Hindlimb muscle (tissue), 1 donor: Measurements from ENCODE around the gene SPATS2. TPM values are rescaled to one million over a fixed set of nuclear protein-coding genes. Genes with fewer than 3 reads are reported as not detected.

Experiments
- DNase-seq: peaks from one replicate; pipeline ENCODE4 v3.0.0-alpha.2; 2013
- polyA plus RNA-seq: library from polyadenylated mRNA; unstranded; fragments of 120-200 nt; gene quantifications from one replicate; pipeline ENCODE4 v1.2.1, GENCODE V29; 2013; ENCODE audit not compliant: insufficient read length

SPATS2 gene
- polyA plus RNA-seq, 1 donor: 27.2 TPM

GRCh38 chr12:49541911-49542505 is 174.7 kb downstream of the SPATS2 start:
- no peak for DNase-seq

- DNase-seq: no peak
Observed at GRCh38 chr12:49542592-49543160, 175.4 kb downstream of the SPATS2 start.

DNA sequence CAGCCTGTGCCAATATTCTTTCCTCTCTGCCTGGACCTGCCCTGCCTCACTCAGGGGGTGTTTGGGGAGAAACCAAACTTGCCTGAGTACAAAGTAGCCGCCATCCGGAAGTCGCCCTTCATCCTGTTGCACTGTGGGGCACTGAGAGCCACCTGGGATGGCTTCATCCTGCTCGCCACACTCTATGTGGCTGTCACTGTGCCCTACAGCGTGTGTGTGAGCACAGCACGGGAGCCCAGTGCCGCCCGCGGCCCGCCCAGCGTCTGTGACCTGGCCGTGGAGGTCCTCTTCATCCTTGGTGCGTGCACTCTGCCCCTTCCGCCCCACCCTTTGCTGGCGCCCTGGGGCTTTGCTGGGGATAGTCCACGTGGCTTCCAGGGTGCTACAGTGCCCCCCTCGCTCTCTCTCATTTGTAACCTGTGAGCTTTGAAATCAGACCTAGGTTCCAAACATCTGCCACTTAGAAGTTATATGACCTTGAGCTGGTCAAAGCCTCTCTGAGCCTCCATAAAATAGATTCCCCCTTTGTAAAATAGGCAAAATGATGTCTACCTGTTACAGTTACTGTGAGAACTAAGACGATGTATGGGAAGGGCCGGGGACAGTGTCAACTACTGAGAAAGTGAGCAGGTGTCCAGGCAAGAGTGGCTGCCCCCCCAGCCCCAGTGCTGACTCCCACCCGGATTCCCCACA is 176.1 kb downstream of the SPATS2 start:
- DNase-seq: no peak

GRCh38 chr12:49543914-49544815 is 176.9 kb downstream of the SPATS2 start:
- no peak for DNase-seq

GRCh38 chr12:49545815-49546214 is 178.6 kb downstream of the SPATS2 start:
- DNase-seq: no peak

- no peak for DNase-seq
Observed at GRCh38 chr12:49546481-49546880, 179.2 kb downstream of the SPATS2 start.

- DNase-seq: no peak
Observed at GRCh38 chr12:49547090-49547690, 179.9 kb downstream of the SPATS2 start.

DNA sequence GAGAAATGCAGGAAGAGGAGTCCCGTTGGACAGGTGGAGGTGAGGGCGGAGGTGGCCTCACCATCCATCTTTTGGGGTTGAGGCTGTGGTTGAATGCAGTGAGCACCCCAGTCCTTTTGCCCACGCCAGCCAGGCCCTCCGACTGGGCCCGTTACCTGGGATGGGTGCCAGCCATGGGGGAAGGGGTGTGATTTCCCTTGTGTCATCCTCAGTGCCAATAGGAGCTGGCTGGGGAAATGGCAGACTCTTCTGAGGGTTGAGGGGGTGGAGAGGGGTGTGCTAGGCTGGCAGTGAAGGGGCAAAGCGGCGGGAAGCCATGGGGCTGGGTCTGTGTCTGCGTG is 181.2 kb downstream of the SPATS2 start:
- no peak for DNase-seq

DNA sequence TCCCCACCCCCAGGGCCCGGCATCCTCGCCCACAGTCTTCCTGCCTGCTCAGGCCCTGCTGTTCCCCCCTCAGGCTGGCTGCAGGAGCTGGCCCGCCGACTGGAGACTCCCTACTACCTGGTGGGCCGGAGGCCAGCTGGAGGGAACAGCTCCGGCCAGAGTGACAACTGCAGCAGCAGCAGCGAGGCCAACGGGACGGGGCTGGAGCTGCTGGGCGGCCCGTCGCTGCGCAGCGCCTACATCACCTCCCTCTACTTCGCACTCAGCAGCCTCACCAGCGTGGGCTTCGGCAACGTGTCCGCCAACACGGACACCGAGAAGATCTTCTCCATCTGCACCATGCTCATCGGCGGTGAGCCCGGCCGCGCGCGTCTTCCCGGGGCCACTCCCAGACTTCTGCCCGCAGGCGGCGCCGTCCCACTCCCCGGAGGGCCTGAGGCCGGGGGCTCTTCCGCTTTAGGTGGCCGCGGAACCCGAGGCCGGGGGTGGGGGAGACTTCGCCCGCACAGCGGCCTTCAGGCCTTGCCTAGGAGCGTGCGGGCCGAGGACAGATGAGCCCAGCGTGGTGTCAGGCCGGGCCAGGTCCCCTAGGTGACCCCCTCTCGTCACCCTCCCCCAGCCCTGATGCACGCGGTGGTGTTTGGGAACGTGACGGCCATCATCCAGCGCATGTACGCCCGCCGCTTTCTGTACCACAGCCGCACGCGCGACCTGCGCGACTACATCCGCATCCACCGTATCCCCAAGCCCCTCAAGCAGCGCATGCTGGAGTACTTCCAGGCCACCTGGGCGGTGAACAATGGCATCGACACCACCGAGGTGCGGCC is 181.8 kb downstream of the SPATS2 start:
- peak; percentile 64 for DNase-seq

DNA sequence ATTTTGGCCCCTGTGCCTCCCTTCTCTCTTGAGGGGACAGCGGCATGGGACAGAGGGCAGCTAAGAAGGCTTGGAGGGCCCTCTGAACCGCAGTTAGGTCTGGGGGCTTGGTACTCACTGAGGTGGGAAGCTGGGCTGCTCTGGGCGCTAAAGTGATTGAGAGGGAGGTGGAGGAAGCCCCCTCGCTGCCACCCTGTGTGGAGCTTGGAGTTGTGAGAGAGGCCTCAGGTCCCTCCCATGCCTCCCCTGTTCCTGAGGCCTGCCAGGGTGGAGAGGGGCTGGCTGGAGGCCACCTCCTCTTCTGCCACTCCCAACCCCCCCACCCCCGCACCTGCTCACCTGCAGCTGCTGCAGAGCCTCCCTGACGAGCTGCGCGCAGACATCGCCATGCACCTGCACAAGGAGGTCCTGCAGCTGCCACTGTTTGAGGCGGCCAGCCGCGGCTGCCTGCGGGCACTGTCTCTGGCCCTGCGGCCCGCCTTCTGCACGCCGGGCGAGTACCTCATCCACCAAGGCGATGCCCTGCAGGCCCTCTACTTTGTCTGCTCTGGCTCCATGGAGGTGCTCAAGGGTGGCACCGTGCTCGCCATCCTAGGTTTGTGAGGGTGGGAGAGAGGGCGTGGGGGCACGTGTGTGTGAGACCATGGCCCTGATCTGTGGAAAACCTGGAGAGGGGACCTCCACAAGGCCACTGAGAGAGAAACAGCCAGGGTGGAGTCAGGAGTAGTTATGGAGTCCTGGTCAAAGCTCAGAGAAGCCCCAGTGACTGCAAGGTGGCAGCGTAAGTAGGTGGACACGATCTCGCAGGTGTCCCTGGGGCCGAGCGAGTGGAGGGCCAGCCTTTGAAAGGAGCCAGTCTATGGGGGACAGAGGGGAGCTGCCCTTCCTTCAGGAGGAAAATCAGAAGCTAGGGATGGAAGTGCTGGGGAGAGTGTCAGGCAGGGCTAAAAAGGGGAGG is 182.8 kb downstream of the SPATS2 start:
- DNase-seq: no peak

GRCh38 chr12:49550693-49551252 is 183.5 kb downstream of the SPATS2 start:
- DNase-seq: no peak

DNA sequence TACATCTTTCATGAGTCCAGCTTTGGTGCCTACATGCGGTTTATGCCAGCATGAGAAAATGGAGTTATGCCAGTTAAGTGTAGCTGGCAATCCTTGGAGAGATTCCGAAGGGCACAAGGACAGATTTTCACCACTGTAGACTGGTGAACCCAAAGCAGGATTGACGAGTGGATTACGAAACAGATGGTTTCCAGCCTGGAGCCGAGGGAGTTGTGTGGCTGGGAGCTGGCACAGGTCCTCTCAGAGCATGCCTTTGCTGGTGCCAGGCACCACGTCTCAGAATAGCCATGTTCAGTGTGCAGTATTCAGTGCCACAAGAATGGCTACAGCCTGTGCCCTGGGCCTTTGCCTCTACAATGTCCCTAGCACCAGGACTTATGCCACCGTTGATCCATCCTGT is 184.8 kb downstream of the SPATS2 start:
- no peak for DNase-seq

GRCh38 chr12:49552425-49552824 is 185.2 kb downstream of the SPATS2 start:
- no peak for DNase-seq

GRCh38 chr12:49552899-49553298 is 185.6 kb downstream of the SPATS2 start:
- no peak for DNase-seq

DNA sequence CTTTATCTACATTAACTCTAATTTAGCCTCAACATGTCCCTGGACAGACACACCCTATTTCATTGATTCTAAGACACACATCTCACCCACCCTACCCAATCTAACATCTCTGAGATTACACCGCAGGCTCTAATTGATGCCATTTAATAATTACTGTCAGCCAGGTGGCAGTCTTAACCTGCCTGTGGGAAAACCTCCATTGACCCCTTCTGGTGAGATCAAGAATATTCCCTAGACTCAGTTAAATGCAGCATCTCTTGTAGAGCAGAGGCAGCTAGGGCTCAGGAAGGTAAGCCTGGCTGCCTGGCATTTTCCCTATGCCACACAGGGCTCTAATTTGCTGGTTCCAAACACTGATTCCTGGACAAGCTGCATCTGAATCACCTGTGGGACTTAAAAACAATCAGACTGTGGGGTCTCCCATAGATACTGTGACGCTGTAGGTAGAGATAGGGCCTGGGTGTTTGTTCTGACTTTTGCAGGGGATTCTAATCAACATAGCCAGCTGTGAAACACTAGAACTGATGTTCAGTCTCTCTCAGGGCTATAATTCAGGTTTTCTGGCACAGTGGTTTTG is 186.3 kb downstream of the SPATS2 start:
- no peak for DNase-seq

- DNase-seq: no peak
Observed at GRCh38 chr12:49554266-49554665, 187.0 kb downstream of the SPATS2 start.

GRCh38 chr12:49555631-49556390 is 188.5 kb downstream of the SPATS2 start:
- DNase-seq: no peak

GRCh38 chr12:49556391-49557186 is 189.3 kb downstream of the SPATS2 start:
- no peak for DNase-seq
